Epidermal melanocyte (primary cell): Measurements from ENCODE around the gene TTC14.
"Not testable (repeated sequence)": the region's sequence is repeated elsewhere in the genome, so short reads cannot be mapped to it uniquely, and the experiment has no call there.

Experiments used
- DNase-seq: peaks from one replicate; pipeline ENCODE4 v3.0.0; 2011; ENCODE audit warnings: low spot score; ENCODE audit not compliant: insufficient read length

TTC14 gene

DNA sequence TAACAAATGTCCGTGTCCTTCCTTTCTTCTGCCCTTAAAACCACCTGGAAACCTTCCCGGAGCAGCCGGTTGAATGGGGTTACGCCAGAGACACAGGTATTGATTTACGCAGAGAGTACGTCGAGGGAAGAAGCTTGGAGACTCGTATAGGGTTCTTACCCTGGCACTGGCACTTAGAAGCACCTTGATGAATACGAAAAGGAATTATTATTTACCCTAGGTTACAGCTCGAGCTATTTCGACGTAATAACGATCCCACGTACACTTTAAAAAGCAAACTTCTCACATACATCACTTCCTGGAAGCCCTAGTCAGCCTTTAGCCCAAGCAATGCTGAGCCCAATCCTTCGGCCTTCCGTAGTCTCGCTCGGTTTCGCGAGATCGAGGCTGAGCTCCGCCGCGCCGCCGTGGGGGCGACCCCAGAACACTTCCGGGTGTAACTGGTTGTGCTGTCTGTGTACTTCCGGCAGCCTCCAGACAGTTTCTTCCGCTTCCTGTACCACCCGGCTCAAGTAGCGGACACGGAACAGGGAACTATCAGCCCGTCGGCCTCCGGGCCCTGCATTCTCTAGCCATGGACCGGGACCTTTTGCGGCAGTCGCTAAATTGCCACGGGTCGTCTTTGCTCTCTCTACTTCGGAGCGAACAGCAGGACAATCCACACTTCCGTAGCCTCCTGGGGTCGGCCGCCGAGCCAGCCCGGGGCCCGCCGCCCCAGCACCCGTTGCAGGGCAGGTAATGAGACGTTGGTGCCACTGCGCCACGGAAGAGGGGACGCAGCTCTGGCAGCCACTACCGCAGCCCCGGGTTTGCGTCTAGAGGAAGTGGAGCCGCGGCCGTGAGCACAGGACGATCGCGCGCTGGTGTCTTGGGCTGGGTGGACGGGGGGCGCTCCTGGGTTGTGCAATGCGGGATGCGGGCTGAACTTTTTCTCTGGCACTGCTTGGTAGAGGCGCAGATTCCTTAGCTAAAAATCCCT is at the start of gene TTC14:
TTC14 (plus strand) TSS at position 476 of the 979 bp plus-strand sequence; CDS start at position 575, 99 bp downstream.
- DNase-seq, result peak; percentile 92

GRCh38 chr3:180563406-180563805 is 38.6 kb upstream of the TTC14 start:
- no peak for DNase-seq

DNA sequence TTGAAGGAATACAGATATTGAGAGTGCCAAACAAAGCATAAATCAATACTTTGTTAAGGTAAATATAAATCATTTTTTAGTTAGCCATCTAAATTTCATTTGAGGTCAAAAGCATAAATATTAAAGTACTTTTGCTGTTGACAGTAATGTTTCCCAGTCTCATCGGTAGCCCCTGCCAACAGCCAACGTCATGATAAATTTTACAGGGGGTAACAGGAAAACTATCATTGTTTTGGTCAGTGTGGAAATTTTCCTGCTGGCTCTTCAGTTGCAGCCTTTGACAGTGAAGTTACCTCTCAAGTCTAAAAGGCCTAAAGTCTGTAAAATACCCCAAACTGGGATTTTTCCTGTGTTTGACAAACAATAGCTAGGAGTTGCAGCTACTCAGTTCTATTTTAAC is 37.3 kb upstream of the TTC14 start:
- DNase-seq, result no peak

DNA sequence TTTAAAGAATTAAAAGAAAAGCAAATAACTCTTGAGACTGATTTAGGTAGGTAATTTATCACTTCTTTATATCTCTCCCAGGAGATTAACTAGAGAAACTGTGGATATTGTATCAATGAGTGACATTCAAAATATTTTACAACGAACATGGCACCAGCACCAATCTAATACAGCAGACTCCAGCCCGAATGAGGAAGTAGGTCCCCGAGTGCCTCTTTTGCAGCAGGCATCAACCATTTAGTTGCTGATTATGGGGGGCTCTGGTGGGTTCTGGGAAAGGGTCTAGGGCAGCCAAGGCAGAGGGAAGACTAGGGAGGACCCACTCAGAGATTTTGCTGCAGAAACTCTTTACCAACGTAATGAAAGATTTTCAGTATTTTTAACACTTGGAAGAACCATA is 31.7 kb upstream of the TTC14 start:
- no peak for DNase-seq

DNA sequence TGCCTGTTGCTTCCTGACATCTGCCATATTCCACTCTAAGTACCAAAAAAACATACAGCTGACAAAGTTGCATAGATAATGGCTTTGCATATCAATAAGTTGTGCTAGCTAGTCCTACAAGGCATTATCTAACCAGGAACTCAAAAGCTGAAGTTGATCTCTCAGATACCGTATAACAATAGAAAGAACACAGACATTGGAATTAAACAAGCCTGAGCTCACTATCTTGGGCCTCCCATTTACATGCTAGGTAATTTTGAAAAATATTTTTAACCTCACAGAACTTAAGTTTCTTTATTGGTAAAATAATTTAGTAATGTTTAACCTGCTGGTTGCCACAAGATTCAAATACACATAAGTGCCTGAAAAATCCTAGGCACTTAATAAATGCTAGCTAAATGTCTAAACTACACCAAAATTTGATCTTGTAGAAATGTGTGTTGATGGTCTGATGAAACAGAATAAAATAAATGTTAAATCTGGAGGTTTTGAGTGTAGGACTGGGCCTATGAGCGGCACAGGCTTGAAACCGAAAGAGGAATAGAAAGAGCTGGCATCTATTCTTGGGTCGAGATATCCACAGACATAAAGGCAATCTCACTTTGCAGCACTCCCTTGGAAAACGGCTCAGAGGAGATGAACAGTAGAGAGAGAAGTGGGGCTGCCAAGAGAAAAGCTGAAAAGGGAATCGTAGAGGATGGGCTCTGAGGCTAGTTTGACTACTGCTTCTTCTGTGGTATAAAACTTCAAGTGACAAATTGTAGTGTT is 29.9 kb upstream of the TTC14 start:
- DNase-seq, result no peak

DNA sequence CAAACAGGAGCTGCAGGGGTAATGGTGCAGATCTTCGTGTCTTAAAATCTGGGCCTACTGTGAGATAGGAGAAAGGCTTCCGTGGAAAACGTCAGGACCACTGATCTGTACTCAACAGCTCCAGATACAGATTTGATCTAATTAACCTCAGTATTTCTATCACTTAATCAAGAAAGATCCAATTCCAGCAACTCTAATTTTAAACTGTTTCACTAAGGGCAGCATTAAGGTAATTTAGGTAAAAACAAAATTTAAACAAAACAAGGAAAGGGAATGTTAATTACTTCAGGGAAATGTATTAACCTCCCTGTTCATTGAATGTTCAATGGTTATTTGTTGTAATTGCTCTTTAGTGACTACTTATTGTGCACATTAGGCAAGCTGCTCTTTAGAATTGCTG is 26.4 kb upstream of the TTC14 start:
- DNase-seq, result no peak

DNA sequence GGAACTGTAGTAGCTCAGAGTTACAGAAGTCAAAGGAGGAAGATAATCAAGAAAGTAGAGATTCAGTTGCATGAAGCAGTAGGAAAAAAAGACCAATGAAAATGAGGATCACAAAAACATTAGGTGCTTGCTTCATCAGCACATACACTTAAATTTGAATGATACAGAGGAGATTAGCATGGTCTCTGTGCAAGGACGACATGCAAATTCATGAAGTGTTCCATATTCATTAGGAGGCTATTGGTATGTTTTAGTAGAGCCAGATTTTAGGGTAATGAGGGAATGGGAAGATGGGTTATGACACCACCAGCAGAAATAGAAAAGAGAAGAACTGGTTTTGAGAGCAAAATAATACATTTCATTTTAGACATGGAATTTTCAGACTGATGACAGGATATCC is 21.0 kb upstream of the TTC14 start:
- no peak for DNase-seq

- DNase-seq, result no peak
These were observed 11.6 kb upstream of the TTC14 start for GRCh38 chr3:180590396-180590795.

DNA sequence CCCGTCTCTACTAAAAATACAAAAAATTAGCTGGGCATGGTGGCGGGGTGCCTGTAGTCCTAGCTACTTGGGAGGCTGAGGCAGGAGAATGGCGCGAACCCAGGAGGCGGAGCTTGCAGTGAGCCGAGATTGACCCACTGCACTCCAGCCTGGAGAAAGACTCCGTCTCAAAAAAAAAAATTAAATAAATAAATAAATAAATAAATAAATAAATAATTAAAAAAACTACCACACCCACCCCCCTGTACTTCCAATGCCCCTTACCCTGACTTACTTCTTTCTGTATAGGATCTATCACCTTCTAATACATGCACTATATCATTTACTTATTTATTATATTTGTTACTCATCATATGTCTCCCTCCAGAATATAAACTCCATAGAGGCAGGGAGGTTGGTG is 8.3 kb upstream of the TTC14 start:
- not testable (repeated sequence) for DNase-seq

- no peak for DNase-seq
These were observed 7.1 kb upstream of the TTC14 start for GRCh38 chr3:180594631-180595558.

GRCh38 chr3:180595559-180595935 is 6.4 kb upstream of the TTC14 start:
- DNase-seq, result no peak

GRCh38 chr3:180600473-180600872 is 1.5 kb upstream of the TTC14 start:
- DNase-seq, result no peak

DNA sequence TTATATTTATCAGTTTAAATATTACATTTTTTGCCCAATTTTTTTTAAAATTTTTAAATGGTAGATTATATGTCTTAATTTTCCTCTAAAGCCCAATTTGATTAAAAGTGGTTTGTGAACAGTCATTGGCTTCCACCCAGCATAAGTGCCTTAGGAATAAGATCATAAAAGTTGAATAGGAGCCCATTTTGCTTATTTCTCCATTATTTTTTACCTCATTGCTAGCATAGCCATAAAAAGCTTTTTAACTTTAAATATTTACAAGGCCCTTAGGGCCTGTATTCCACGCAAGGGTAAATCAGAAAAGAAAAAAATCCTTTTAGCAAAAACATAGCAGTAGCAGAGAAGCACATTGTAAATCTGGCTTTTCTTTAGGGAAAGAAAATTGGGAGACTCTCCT is 9.0 kb downstream of the TTC14 start:
- no peak for DNase-seq

GRCh38 chr3:180612364-180612763 is 10.4 kb downstream of the TTC14 start:
- DNase-seq, result no peak

DNA sequence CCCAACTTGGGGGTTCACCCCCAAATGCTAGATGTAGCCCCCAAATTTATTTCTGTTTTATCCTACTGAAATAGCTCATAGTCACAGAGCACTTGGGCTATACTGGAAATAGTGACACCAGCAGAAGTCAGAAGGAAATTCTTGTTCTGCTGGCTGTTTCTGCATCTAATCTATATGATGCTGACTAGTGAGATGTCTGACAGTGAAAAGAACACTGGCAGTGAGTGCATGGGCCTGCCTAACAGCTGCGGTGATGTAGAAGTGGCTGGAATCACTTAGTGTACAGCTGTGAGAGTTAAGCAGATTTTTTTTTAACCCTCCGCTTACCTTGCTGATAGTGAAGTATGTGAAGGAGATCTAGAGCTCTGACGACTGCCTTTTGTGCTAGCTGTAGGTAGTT is 14.0 kb downstream of the TTC14 start:
- no peak for DNase-seq

DNA sequence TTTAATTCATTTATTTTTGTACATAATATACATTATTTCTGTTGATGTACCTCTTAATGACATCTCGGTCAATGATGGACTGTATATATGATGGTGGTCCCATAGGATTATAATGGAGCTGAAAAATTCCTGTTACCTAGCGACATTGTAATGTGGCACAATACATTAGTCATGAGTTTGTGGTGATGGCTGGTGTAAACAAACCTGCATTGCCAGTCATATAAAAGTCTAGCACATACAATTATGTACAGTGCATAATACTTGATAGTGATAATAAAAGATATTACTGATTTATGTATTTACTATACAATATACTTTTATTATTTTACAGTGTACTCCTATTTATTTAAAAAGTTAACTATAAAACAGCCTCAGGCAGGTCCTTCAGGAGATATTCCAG is 15.1 kb downstream of the TTC14 start:
- DNase-seq, result no peak

- DNase-seq, result not testable (repeated sequence)
These were observed 16.6 kb downstream of the TTC14 start for GRCh38 chr3:180618563-180618962.

GRCh38 chr3:180619723-180620122 is 17.8 kb downstream of the TTC14 start:
- DNase-seq, result no peak

DNA sequence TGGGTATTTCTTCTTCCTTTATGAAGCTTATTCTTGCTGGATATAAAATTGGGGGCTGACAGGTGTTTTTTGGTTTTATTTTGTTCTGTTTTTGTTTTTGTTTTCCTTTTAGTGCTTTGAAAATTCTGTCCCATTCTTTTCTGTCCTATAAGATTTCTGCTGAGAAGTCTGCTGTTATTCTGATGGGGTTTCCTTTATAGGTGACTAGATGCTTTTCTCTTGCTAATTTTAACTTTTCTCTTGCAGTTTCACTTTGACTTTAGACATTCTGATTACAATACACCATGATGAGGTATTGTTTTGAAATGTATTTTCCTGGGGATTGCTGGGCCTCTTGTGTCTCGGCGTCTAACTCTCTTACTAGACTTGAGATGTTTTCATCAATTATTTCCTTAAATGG is 22.8 kb downstream of the TTC14 start:
- DNase-seq, result no peak

- no peak for DNase-seq
These were observed 24.9 kb downstream of the TTC14 start for GRCh38 chr3:180626844-180627243.

DNA sequence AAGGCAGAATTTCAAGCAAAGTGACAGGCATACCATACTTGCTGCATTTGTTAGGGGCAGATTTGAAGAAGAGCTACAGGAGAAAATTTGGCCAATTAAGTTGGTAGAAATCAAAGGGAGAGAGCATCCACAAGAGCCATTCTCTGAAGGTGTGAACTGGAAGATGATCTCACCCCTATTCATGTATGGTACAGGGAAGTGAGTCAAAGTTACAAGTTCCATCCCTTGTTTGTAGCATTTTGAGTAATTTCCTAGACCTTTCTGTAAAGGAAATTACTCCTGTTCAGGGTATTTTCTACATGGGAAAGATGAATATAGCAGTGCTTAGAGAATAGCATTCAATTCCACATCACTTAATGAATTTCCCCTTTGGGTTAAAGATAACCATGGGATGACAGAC is 28.4 kb downstream of the TTC14 start:
- no peak for DNase-seq
